NB4 (cell line): ENCODE data around the gene SCIN.

Experiments used
- CTCF ChIP-seq: IDR thresholded peaks from one replicate; pipeline ENCODE4 v1.5.1; 2012; ENCODE audit warnings: low read depth, low read length
- MAX ChIP-seq: IDR thresholded peaks from 2 replicates; pipeline ENCODE4 v1.6.1; 2011; ENCODE audit warnings: low read depth, low read length
- MYC ChIP-seq: IDR thresholded peaks from 2 replicates; pipeline ENCODE4 v1.6.1; 2011; ENCODE audit warnings: low read depth, low read length
- POLR2A ChIP-seq: IDR thresholded peaks from 2 replicates; pipeline ENCODE4 v1.6.1; 2011; ENCODE audit warnings: mild to moderate bottlenecking; ENCODE audit not compliant: insufficient read length; ENCODE audit errors: extremely low read depth

GRCh38 chr7:12583922-12584321 is 13.4 kb downstream of the SCIN start:
- TF ChIP-seq CTCF (no peak), MAX (no peak), MYC (no peak), POLR2A (no peak)
